Measurements from ENCODE around the gene RPL22.

RPL22 gene

GRCh38 chr1:6162773-6163172, 36.6 kb downstream of the RPL22 start:
- no peak overlapping the region for H3K4me3 ChIP-seq (ENCODE audit: low read depth, low read length)
- no peak for DNase-seq (ENCODE audit: low read depth)
- no peak for TF ChIP-seq CTCF (conservative IDR thresholded peaks at IDR 0.05; ENCODE audit: low read depth, low read length)

GRCh38 chr1:6162341-6162740, 37.1 kb downstream of the RPL22 start:
- TF ChIP-seq CTCF (conservative IDR thresholded peaks at IDR 0.05; ENCODE audit: low read depth, low read length): no peak
- no peak for DNase-seq (ENCODE audit: low read depth)
- H3K4me3 ChIP-seq (ENCODE audit: low read depth, low read length): no peak overlapping the region

- no peak overlapping the region for H3K4me3 ChIP-seq (ENCODE audit: low read depth, low read length)
- peak; percentile 12 for DNase-seq (ENCODE audit: low read depth)
- TF ChIP-seq CTCF (conservative IDR thresholded peaks at IDR 0.05; ENCODE audit: low read depth, low read length): no peak
Measured at GRCh38 chr1:6158181-6158580, 41.2 kb downstream of the RPL22 start.

GRCh38 chr1:6157528-6158174, 41.7 kb downstream of the RPL22 start:
- no peak for TF ChIP-seq CTCF (conservative IDR thresholded peaks at IDR 0.05; ENCODE audit: low read depth, low read length)
- H3K4me3 ChIP-seq (ENCODE audit: low read depth, low read length): no peak overlapping the region
- DNase-seq (ENCODE audit: low read depth): peak; percentile 60

- no peak for TF ChIP-seq CTCF (conservative IDR thresholded peaks at IDR 0.05; ENCODE audit: low read depth, low read length)
- no peak overlapping the region for H3K4me3 ChIP-seq (ENCODE audit: low read depth, low read length)
- DNase-seq (ENCODE audit: low read depth): peak; percentile 55
Measured at GRCh38 chr1:6157132-6157527, 42.3 kb downstream of the RPL22 start.

- TF ChIP-seq CTCF (conservative IDR thresholded peaks at IDR 0.05; ENCODE audit: low read depth, low read length): no peak
- DNase-seq (ENCODE audit: low read depth): no peak
- H3K4me3 ChIP-seq (ENCODE audit: low read depth, low read length): no peak overlapping the region
Measured at GRCh38 chr1:6154525-6155319, 44.7 kb downstream of the RPL22 start.

- H3K4me3 ChIP-seq (ENCODE audit: low read depth, low read length): no peak overlapping the region
- DNase-seq (ENCODE audit: low read depth): no peak
- TF ChIP-seq CTCF (conservative IDR thresholded peaks at IDR 0.05; ENCODE audit: low read depth, low read length): no peak
Measured at GRCh38 chr1:6152882-6153281, 46.5 kb downstream of the RPL22 start.

Measured in choroid plexus epithelial cell (primary cell).